IPS DF 6.9 (cell line): ENCODE data around the gene IST1.

Experiments used
- DNase-seq: peaks from one replicate; pipeline ENCODE4 v3.0.0-alpha.2; 2013; ENCODE audit warnings: low read depth, low spot score
- H3K27ac ChIP-seq: one replicate; pipeline ENCODE4 v1.5.1; 2013; ENCODE audit warnings: low read length, control low read depth
- H3K27me3 ChIP-seq: 2 replicates; pipeline ENCODE4 v1.6.1; 2013; ENCODE audit warnings: mild to moderate bottlenecking, low read length; ENCODE audit not compliant: control insufficient read depth, insufficient read depth
- H3K36me3 ChIP-seq: 2 replicates; pipeline ENCODE4 v1.6.1; 2013; ENCODE audit warnings: low read length; ENCODE audit not compliant: control insufficient read depth, insufficient read depth
- H3K4me1 ChIP-seq: 2 replicates; pipeline ENCODE4 v1.6.1; 2013; ENCODE audit warnings: low read length; ENCODE audit not compliant: control insufficient read depth, insufficient read depth
- H3K4me3 ChIP-seq: 2 replicates; pipeline ENCODE4 v1.5.1; 2013; ENCODE audit warnings: mild to moderate bottlenecking, low read length
- H3K9me3 ChIP-seq: 2 replicates; pipeline ENCODE4 v1.6.1; 2013; ENCODE audit warnings: low read length, inconsistent platforms; ENCODE audit not compliant: control insufficient read depth, insufficient read depth
- WGBS: extraction: QIAGEN DNeasy Blood & Tissue Kit; methylation state at CpG from one replicate; pipeline ENCODE4 v1.1.7; 2013; ENCODE audit warnings: mixed read lengths, missing lambda C conversion rate; ENCODE audit not compliant: insufficient read length, insufficient coverage; 5-methylcytosine and 5-hydroxymethylcytosine counted together

IST1 gene

DNA sequence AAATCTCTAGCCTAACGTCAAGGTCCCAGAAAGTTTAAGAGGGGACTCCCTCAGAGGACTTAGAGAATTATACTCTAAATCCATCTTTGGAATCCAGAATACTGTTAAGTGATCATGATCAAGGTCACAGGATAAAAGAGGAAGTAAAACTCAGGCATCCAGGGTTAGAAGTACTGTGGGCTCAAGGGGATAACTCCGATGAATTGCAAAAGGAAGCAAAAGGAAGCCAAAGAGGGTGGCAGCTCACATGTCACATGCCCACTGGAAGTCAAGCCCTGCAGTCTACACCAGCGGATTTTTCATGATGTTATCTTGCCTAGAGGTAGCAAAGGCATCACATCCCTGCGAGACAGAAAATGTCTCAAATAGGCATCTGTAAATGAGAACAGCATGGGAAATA is 15.2 kb upstream of the IST1 start:
- peaks cover 8% of the 10 kb centered on the region; the same call in 1 of the 2 replicates for H3K36me3 ChIP-seq
- no peaks in the 10 kb centered on the region for H3K9me3 ChIP-seq
- no peaks in the 10 kb centered on the region for H3K27me3 ChIP-seq
- DNase-seq: no peak
- H3K4me3 ChIP-seq: no peak overlapping the region
- no CpG with 5 or more reads among the region's 4 CpGs for WGBS
- H3K27ac ChIP-seq: no peak overlapping the region
- no peaks in the 10 kb centered on the region for H3K4me1 ChIP-seq

DNA sequence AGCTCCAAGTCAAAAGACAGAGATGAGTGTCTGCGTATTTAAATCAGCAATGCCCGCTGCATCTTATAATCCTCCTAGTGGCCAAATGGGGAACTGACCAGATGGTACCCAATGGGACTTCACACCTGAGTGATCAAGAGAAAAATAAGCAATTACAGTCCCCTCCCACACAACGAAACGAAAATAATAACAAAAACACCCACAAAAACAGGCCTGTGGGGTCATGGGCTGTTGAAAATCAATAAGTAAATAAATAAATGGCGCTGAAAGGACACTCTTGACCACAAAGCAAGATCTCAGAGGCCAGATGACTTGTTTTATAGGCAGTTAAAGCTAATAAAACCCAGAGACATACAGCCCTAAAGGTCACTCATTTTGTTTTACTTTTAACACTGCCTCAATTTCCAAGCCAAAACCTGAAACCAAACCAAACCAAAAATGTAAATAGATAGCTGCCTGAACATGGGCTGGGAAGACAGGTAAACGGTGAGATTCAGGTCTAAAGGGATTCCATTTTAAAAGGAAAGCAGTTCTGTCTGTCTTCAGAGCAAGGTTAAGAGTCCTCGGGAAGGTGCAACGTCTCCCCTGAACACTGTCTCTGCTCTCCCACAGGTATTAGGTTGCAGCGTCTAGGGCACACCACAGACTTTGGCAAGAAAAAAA is 12.7 kb upstream of the IST1 start:
- WGBS: no CpG with 5 or more reads among the region's 9 CpGs
- H3K9me3 ChIP-seq: no peaks in the 10 kb centered on the region
- H3K4me1 ChIP-seq: no peaks in the 10 kb centered on the region
- no peaks in the 10 kb centered on the region for H3K27me3 ChIP-seq
- H3K36me3 ChIP-seq: peaks cover 6% of the 10 kb centered on the region; the same call in 1 of the 2 replicates
- H3K4me3 ChIP-seq: peak overlapping the region; percentile 89; the same call in 1 of the 2 replicates
- H3K27ac ChIP-seq: no peak overlapping the region
- peak; percentile 67 for DNase-seq

GRCh38 chr16:71883168-71883848 is 12.0 kb upstream of the IST1 start:
- peak overlapping the region; percentile 89 for H3K4me3 ChIP-seq
- no peak overlapping the region for H3K27ac ChIP-seq
- H3K9me3 ChIP-seq: no peaks in the 10 kb centered on the region
- peaks cover 6% of the 10 kb centered on the region; the same call in 1 of the 2 replicates for H3K36me3 ChIP-seq
- WGBS: no CpG with 5 or more reads among the region's 46 CpGs
- DNase-seq: no peak
- H3K27me3 ChIP-seq: no peaks in the 10 kb centered on the region
- H3K4me1 ChIP-seq: no peaks in the 10 kb centered on the region

- peak within 1 kb of the TSS; percentile 89 for H3K4me3 ChIP-seq
- H3K27ac ChIP-seq: no peak within 1 kb of the TSS
- DNase-seq: peak; percentile 60
- WGBS: no CpG with 5 or more reads among the region's 85 CpGs
- H3K27me3 ChIP-seq: no peaks in the 10 kb centered on the region
- peaks cover 4% of the 10 kb centered on the region; the same call in 1 of the 2 replicates for H3K36me3 ChIP-seq
- H3K4me1 ChIP-seq: no peaks in the 10 kb centered on the region
- H3K9me3 ChIP-seq: no peaks in the 10 kb centered on the region
These were observed 11.3 kb upstream of the IST1 start, which contains the start of gene ZNF821 for GRCh38 chr16:71883849-71884638. Gene ZNF821, minus strand, starts transcription at chr16:71884182. Its CDS starts 4,236 bp downstream, at chr16:71879946.

GRCh38 chr16:71885261-71885650 is 10.1 kb upstream of the IST1 start:
- no peak overlapping the region for H3K27ac ChIP-seq
- no peak for DNase-seq
- no peaks in the 10 kb centered on the region for H3K4me1 ChIP-seq
- no peaks in the 10 kb centered on the region for H3K9me3 ChIP-seq
- no peak overlapping the region for H3K4me3 ChIP-seq
- H3K27me3 ChIP-seq: no peaks in the 10 kb centered on the region
- peaks cover 2% of the 10 kb centered on the region; the same call in 1 of the 2 replicates for H3K36me3 ChIP-seq
- WGBS: no CpG with 5 or more reads among the region's 4 CpGs

DNA sequence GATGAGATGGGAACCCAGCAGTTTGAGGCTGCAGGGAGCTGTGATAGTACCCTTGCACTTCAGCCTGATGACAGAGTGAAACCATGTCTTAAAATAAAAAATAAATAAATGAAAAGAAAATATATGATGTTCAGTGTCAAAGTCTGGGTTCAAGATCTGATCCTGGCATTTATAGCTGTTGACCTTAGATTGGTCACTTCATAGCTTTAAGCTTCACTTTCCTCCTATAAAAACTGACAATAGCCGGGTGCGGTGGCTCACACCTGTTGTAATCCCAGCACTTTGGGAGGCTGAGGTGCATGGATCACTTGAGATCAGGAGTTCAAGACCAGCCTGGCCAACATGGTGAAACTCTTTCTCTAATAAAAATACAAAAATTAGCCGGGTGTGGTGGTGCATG is 6.2 kb upstream of the IST1 start:
- Histone ChIP-seq H3K9me3 (no peaks in the 10 kb centered on the region), H3K4me3 (no peak overlapping the region), H3K27ac (no peak overlapping the region), H3K27me3 (no peaks in the 10 kb centered on the region), H3K4me1 (no peaks in the 10 kb centered on the region), H3K36me3 (no peaks in the 10 kb centered on the region)
- no CpG with 5 or more reads among the region's 3 CpGs for WGBS
- no peak for DNase-seq

GRCh38 chr16:71893888-71894228 is 1.5 kb upstream of the IST1 start:
- H3K9me3 ChIP-seq: no peaks in the 10 kb centered on the region
- no peaks in the 10 kb centered on the region for H3K27me3 ChIP-seq
- WGBS: no CpG with 5 or more reads among the region's 7 CpGs
- no peak overlapping the region; the same call in 1 of the 2 replicates for H3K4me3 ChIP-seq
- no peak for DNase-seq
- peaks cover 2% of the 10 kb centered on the region; the same call in 1 of the 2 replicates for H3K4me1 ChIP-seq
- H3K27ac ChIP-seq: no peak overlapping the region
- H3K36me3 ChIP-seq: no peaks in the 10 kb centered on the region

DNA sequence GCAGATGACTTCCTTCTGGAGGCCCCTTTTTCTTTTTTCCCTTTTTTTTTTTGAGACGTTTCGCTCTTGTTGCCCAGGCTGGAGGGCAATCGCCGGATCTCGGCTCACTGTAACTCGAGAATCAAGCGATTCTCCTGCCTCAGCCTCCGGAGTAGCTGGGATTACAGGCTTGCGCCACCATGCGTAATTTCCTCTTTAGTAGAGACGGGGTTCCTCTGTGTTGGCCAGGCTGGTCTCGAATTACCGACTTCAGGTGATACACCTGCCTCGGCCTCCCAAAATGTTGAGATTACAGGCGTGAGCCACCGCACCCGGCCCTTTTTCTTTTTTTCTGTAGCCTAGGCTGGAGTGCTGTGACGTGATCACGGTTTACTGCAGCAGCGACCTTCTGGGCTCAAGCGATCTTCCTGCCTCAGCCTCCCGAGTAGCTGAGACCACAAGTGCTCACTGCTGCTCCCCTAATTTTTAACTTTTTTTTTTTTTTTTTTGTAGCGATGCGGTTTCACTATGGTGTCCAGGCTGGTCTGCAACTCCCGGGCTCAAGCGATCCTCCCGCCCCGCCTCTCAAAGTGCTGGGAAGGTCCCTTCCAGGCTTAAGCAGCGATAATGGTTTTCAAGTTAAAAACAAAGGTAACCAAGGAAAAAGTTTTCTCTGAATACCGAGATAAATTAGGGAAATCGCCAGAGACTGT is 956 bp upstream of the IST1 start:
- WGBS: no CpG with 5 or more reads among the region's 31 CpGs
- Histone ChIP-seq H3K27ac (peak overlapping the region; percentile 44), H3K27me3 (no peaks in the 10 kb centered on the region), H3K9me3 (no peaks in the 10 kb centered on the region), H3K4me1 (peaks cover 2% of the 10 kb centered on the region; the same call in 1 of the 2 replicates), H3K36me3 (no peaks in the 10 kb centered on the region), H3K4me3 (peak overlapping the region; percentile 68)
- DNase-seq: no peak

DNA sequence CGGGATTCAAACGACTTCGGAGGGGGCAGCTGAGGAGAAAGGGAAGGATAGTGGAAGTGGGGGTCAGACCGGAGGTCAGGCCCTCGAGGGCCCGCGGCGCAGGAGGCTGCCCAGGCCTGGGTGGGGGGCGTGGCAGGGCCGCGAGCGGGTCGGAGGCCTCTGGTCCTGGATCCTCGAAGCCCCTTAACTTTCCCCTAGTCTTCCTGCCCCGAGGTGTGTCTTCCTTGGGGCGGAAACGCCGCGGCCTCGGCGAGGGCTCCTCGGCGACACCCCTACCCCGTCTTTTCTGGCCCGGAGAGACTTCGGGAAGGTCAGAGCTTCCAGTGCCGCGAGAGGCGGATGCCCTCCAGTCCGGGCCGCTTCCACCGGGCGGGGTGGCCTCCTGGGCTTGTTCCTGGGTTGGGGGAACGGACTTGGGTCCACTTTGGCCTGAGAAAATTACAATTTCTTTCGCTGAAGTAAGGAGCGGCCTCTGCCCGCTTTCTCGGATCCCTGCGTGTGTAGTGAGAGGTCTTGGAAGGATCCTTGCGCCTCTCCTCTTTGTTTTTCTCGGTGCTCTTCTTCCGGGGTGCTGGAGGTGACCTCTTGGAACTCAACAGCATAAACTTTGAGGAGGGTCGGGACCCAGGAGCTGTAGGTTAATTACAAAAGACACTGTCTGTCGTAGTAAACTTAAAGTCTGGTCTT is 491 bp downstream of the IST1 start:
- Histone ChIP-seq H3K4me3 (peak overlapping the region; percentile 68), H3K27ac (no peak overlapping the region), H3K36me3 (no peaks in the 10 kb centered on the region), H3K4me1 (peaks cover 2% of the 10 kb centered on the region; the same call in 1 of the 2 replicates), H3K27me3 (no peaks in the 10 kb centered on the region), H3K9me3 (no peaks in the 10 kb centered on the region)
- no CpG with 5 or more reads among the region's 44 CpGs for WGBS
- no peak for DNase-seq
